Measurements from ENCODE around the gene GALNT8.
"Not testable (repeated sequence)": the region's sequence is repeated elsewhere in the genome, so short reads cannot be mapped to it uniquely, and the experiment has no call there.

Gene GALNT8

DNA sequence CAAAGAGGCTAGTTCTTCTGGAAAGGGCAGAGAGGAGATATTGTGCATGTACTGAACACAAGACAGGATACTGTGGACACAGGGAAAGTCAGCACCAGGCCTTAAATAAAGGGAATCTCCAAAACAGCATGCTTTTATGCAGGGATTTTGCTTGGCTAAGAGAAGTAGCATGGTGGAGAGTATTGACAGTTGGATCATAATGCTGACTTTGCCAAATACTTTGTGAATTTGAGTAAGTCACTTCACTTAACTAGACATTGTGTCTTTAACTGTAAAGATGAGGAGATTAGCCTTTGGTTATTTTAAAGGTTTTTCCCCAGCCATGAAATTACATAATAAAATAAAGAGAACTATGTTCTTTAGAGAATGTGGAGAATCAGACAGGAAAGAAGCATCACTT lies 24.5 kb downstream of the GALNT8 start:
- no peak for DNase-seq (ENCODE audit: low read depth)

DNA sequence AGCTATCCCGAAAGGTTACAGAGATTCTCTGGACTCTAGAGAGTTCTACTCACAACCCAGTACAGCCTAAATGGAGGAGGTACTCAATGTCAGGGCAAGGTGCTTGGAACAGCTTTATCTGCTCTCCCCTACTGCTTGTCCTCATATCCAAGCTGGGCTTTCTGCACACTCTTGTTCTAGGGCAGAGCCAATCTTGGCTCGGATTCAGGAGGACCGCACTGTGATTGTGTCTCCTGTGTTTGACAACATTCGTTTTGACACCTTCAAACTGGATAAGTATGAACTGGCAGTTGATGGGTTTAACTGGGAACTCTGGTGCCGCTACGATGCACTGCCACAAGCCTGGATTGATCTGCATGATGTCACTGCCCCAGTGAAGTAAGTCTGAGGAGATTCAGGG lies 25.0 kb downstream of the GALNT8 start:
- DNase-seq (ENCODE audit: low read depth): no peak

DNA sequence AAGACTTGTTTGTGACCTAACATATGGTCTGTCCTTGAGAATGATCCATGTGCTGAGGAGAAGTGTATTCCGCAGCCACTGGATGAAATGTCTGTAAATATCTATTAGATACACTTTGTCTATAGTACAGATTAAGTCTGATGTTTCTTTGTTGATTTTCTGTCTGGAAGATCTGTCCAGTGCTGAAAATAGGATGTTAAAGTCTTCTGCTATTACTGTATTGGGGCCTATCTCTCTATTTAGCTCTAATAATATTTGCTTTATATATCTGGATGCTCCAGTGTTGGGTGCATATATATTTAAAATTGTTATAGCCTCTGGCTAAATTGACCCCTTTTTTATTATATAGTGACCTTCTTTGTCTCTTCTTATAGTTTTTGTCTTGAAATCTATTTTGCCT lies 31.5 kb downstream of the GALNT8 start:
- DNase-seq (ENCODE audit: low read depth): not testable (repeated sequence)

DNA sequence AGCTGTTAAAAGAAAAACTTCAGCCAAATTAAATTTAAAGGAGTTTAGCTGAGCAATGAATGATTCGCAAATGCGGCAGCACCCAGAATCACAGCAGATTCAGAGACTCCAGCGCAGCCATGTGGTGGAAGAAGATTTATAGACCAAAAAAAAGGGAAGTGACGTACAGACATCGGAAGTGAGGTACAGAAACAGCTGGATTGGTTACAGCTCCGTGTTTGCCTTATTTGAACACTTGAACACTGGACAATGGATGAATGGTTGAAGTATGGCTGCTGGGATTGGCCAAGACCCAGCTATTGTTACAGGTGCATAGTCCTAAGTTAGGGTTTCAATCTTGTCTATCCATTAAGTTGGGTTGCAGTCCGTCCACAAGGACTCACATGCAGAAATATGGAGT lies 42.6 kb downstream of the GALNT8 start:
- no peak for DNase-seq (ENCODE audit: low read depth)

DNA sequence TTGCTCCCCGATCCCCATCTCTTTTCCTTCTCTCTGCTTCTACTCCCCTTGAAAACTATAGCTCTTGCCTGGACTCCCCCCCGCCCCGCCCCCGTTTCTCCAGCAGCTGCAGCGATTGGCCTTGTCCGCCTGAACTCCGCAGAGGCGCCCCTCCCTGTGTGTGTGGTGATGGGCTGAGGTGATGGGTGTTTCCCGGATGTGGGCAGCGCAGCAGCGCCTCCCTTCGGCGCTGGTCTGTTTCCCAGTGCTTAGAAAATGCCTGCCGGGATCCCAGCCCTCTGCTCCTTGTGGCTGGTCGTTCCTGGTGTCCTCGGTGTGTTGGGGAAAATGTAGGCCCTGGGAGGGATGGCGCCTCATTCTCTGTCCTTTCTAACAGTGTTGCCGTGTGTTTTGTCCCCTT lies 43.3 kb downstream of the GALNT8 start:
- no peak for DNase-seq (ENCODE audit: low read depth)

DNA sequence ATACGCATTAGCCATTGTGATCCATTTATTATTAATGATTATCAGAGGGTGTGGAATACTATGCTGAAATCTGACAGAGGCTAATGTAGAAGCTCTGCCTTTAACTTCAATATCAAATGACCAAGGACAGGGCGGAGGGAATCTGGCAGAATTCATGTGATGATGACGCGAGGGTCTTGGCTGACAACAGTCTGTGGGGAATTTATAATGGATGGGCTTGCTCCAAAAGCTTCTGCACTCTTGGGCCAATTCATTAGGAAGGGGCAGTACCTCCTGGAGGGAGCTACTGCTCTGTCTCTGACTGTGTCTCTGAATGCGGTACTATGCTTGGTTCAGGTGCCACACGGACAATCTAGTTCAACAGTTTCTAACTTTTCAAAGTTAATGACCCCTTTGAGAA lies 46.2 kb downstream of the GALNT8 start:
- no peak for DNase-seq (ENCODE audit: low read depth)

DNA sequence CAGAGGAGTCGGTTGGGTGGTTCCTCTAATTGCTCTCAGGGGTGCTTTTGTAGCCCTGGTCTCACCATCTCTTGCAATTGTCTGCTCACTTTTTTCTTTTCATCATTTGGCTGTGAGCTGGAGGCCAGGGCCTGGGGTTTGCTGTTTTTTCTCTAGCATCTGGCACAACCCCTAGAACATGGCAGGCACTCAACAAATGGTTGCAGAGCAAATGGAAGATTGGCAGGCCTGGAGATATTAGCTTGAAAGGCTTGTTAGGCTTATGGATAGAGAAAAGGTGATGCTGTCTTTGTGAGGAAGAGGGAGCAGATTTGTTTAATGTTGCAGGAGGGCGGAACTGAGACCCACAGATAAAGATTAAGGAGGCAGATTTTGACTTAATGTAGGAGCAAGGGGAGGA lies 47.0 kb downstream of the GALNT8 start:
- no peak for DNase-seq (ENCODE audit: low read depth)

DNA sequence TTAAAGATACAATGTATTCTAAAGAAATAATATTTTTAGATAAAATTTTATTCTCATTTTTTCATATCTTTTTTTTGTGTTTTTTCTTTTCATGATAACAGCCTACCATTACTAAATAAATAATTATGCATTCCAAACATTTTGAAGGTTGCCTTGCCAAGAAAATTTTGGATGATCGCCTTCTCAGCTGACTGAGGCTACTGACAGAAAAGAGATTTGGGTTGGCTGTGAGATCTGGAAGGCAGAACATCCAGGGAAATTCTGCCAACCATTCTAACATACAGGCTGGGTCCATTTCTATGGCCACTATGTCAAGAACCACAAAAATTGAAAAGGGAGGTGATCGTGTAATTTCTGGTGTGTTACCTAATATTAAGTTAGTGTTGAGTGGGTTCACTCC lies 48.1 kb downstream of the GALNT8 start:
- no peak for DNase-seq (ENCODE audit: low read depth)

DNA sequence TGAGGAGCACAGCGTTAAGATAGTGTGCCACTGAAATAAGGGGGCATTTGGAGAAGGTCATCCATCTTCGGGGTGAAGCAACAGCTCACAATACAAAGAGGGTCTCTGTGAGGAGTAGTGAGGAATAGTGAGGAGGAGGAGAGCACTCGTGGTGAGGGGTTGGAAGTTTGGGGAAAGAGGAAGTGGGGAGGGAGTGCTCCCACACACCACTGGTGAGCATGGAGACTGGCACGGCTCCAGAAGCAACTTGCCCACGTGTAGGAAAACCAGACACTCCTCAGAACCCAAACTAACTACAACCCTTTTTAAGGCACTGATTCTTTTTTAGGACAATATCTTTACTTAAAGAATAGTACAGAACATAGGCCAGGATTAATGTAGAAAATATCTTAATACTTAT lies 48.9 kb downstream of the GALNT8 start:
- DNase-seq (ENCODE audit: low read depth): no peak

DNA sequence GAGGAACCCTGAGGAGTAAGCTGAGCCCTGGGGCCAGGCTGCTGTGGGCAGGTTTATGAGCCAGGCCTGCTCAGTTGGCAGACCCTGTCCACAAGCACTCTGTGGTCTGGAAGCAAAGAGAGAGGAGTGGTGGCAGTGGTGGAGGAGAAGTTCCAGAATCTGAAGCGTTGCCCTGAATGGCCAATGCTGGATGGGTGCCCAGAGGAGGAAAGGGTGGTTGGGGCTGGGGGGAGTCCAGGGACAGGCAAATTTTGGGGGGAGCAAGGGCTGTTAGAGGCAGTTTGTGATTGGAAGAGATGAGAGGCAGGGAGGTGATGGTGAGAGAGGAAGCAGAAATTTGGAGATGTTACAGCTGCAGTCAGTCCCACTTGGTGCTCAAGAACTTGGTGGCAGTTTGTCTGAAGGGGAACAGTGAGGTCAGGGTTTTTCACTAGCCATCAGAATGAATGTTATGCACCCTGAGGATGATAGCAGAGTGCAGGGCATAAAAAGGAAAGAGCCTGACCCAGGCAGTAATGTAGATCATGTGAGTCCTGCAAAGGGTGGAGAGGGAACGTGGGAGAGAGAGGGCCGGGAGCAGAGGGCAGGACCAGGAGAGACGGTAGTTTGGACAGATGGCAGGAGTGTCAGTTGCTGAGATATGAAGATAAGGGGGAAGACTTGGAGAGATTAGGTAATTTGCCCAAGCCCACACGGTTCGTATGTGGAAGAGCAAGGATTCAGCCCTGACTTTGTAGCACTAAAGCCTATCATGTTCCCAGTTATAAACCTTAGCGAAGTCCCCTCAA lies 51.2 kb downstream of the GALNT8 start:
- DNase-seq (ENCODE audit: low read depth): no peak

DNA sequence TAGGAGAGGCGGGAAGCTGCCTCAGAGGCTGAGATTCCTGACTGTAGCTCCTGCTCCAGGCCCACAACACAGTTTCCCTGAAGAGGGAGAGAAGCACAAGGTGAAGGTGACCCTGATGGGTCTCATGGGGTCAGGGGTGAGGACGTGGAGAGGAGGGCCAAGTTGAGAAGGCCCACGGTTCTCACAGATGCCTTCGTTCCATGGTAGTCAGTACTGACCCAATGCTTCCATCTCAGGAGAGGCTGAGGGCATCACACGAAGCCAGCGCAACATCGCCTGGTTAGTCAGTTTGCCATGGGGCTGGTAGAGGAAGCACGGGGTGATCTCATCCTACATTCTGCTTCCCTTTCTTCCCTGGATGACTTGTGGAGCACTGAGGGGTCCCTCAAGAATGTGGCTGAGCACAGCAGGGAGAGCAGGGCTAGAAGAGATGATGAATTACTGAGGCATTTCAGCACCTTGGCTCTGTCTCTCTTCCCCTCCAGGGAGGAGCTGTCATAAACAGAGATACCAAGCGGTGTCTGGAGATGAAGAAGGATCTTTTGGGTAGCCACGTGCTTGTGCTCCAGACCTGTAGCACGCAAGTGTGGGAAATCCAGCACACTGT lies 51.9 kb downstream of the GALNT8 start:
- no peak for DNase-seq (ENCODE audit: low read depth)

DNA sequence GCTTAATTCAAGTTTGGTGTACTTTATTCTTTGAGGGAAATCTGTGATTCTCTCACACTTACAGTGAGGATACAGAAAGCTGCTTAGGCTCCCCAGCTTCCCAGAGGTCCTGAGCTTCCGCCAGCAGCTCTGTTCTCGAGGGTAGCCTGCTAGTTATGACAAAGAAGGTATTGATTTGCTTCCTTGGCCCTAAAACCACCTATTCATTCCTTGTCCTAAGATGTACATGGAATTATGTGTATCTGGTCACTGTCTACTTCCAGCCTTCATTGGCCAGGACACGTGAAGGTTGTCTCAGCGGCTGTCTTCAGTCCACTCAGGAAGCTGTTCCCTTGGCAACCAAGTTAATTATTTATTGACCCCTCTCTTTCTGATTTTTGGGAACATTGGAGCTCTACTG lies 55.7 kb downstream of the GALNT8 start:
- DNase-seq (ENCODE audit: low read depth): no peak

DNA sequence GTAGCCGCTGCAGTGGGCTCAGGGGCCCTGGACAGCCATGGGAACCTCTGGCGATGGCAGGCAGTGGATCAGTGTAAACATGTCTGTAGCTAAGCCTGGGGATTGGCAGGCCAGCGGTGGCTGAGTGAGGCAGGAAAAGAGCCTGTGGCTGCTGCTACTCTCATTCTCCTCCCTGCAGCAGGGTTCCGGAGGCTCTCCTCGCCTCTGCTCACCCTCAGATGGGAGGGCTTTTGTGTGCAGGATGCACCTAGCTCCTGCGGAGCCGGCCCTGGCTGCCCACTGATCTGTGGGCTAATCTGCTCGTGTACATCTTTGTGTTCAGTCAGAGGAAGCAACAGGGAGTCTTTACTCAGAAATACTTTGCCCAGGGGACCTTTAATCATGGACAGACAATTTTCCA lies 59.5 kb downstream of the GALNT8 start:
- no peak for DNase-seq (ENCODE audit: low read depth)

DNA sequence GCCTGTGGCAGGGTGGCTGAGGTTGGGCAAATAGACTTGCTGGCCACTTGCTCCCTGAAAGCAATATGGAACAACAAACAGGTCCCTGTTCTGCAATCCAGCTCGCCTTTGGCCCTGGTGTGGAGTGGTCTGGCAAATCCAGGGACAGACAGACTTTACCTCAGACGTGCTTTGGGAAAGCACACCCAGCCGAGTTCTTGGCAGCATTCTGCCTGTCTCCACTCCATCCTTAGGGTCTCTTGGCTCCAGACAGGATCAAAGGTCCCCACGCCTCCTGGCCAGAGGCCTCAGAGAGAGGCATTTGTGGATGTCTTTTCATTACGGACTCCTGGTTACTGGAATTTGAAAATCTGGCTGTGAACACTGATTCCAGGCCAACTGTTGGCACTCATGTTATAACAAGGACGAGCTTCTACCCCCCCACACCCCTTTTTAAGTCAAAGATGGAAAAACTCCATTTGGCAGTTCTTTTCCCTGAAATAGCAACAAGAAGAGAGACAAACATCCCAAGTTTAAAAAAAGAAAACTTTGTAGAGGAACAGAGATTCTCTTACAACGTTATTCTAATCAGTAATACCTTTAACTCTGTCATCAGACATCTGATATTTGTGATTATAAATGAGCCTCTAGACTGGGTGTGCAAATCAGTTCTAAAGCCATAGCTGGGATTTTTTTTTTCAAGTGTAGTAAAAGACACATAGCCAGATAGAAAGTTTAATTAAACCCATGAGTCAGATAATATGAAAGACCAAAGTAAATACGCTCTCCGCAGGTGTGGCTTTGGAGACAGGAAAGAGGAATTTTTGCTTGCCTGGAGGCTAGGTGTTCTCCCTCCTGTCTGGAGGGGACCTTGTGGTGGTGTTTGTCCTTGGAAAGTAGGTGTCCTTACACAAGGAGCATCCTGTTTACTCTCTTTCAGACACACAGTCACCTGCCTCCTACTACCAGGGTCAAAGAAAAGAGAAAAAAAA lies 60.7 kb downstream of the GALNT8 start:
- no peak for DNase-seq (ENCODE audit: low read depth)

DNA sequence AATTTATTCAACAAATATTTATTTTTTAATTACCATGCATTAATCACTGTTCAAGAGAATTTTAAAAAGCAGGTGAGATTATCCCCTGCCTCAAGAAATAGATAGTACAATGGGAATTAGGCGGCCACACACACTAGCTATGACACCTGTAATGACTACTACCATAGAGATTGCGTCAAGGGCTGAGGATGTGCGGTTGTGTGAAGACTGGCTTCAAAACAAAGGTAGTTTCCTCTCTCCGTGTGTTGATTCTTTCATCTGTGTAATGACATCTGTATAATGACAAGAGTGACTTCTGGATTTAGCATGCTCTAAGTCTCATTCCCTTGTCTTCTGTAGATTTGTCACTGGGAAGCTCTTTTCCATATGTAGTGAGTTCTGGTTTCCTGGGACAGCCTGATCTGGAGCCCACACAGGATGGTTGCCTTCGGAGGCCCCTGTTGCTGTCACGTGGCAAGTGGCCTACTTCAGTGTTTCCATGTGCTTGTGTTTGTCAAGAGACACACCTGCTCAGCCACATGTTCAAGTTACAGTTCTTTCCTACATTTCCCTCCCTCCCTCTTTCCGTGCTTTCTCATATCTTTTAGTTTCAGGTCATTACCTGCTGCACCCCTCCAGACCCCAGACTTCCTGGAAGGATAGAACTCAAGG lies 64.3 kb downstream of the GALNT8 start:
- no peak for DNase-seq (ENCODE audit: low read depth)

DNA sequence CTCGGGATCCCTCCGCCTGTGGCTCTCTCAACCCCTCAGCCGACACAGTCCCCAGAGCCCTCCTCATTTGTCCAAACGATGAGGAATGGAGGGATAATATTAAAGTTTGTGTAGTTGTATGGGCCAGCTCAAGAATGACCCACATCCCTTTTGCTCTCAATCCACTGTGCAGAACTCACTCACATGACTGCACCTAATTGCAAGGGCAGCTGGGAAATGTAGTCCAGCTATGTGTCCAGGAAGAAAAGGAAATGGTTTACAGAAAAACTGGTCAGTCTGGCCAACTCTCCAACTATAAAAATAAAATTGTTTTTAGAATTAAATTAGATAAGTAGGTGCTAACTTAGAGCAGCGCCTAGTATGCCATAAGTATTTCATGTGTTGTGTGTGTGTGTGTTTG lies 66.6 kb downstream of the GALNT8 start:
- DNase-seq (ENCODE audit: low read depth): no peak

DNA sequence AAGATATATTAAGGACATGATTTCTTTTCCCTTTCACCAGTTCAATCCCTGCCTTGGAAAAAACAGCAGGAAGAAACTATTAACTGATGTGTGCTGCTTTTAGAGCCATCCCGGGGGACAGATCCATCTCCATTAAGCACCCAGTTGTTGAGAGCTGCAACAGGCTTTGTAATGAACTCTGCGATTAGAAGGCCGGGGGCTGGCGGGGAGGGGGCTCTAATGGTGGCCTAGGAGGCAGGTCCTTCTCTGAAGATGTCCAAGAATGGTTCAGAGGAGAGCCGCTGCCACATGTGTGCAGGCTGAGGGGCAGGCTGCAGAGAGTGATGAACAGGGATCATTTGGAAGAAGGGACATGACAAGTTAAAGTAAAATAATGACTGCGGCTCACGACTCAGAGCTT lies 67.8 kb downstream of the GALNT8 start:
- DNase-seq (ENCODE audit: low read depth): no peak

DNA sequence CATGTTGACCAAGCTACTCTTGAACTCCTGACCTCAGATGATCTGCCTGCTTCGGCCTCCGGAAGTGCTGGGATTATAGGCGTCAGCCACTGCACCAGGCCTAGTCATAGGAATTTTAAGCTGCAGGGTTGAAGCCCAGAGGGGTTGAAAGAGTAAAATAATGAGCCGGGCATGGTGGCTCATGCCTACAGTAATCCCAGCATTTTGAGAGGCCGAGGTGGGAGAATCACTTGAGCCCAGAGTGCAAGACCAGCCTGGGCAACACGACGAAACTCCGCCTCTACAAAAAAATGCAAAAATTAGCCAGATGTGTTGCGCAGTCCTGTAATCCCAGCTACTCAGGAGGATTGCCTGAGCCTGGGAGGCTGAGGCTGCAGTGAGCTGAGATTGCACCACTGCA lies 69.6 kb downstream of the GALNT8 start:
- no peak for DNase-seq (ENCODE audit: low read depth)

DNA sequence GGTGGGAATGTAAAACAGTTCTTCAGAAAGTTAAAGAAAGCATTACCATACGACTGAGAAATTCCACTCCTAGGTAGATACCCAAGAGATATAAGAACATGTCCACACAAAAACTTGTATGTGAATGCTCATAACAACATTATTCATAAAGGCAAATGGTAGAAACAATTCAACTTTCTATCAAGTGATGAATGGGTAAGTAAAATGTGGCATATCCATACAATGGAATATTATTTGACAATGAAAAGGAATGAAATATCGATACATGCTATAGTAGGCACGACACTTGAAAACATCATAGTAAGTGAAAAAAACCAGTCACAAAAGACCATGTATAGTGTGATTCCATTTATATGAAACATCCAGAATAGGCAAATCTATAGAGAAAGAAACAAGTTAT lies 71.3 kb downstream of the GALNT8 start:
- no peak for DNase-seq (ENCODE audit: low read depth)

DNA sequence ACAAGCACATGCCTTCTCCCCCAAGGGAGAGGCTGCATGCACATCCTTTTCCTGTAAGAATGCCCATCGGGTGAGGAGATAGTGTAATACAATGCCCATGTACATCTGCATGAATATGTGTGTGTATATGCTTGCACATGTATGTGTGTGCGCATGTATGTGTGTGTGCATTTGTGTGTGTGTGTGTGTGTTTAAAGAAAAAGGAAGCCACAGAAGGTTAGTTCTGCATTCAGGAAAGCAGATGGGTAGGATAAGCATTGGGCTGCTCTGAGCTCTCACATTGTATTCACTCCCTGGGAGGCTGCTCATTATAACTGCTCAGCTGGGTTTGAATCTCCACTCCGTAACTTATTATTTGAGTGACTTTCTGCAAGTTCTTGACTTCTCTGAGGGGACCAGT lies 74.3 kb downstream of the GALNT8 start:
- DNase-seq (ENCODE audit: low read depth): no peak

DNA sequence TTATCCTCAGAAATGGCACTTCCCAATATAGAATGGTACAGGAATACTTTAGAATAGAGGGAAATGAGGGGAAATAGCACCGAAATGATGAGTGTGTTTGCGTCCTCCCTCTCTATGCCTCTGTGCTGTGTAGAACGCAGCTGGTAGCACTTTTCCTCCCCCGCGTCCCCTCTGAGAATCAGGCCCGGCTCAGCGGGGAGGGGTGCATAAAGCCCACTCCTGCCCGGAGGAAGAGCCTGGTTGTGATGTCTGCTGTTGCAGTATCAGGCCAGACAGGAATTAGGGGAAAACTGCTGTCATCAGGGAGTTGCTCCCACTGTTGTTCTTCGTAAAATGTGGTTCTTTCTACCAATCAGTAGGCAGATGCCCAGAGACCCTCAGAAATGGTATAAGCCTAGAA lies 76.0 kb downstream of the GALNT8 start:
- DNase-seq (ENCODE audit: low read depth): no peak
